HFF-Myc (cell line): ENCODE measurements around the gene TMEM26.

Experiments
- DNase-seq: peaks from one replicate; pipeline ENCODE4 v3.0.0-alpha.2; 2011; ENCODE audit warnings: low read depth; ENCODE audit errors: extremely low read depth
- H3K4me3 ChIP-seq: replicated peaks from 2 replicates; pipeline ENCODE4 v1.5.1; 2011; ENCODE audit warnings: low read depth, mild to moderate bottlenecking, control low read depth, low read length
- CTCF ChIP-seq: IDR thresholded peaks from 2 replicates; pipeline ENCODE4 v1.5.1; 2012; ENCODE audit warnings: mild to moderate bottlenecking, low read depth, low read length, control low read depth; ENCODE audit errors: missing control alignments

The TMEM26 gene

GRCh38 chr10:61406242-61406641, 46.9 kb downstream of the TMEM26 start:
- no peak for DNase-seq
- no peak overlapping the region for H3K4me3 ChIP-seq
- TF ChIP-seq CTCF, result no peak

GRCh38 chr10:61404751-61405150, 48.4 kb downstream of the TMEM26 start:
- no peak overlapping the region for H3K4me3 ChIP-seq
- DNase-seq, result no peak
- TF ChIP-seq CTCF, result no peak

DNA sequence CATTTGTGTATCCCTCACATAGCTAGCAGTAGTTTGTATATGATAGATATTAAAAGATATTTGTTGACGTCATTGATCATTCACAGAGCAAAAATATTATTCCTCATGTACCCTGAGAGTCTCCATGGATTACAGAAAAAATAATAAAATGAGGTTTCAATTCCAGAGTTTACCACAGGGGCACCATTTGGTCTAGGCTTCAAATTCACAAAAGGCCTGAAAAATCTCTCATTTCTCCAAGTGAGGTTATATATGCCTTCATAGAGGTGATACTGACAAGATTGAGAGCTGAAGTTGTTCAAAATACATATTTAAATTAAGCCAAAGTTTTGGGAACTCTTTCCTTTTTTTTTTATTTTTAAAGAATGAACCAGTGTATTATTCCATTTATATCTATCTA, 52.7 kb downstream of the TMEM26 start:
- DNase-seq, result no peak
- TF ChIP-seq CTCF, result no peak
- no peak overlapping the region for H3K4me3 ChIP-seq

- no peak for DNase-seq
- no peak for TF ChIP-seq CTCF
- H3K4me3 ChIP-seq, result no peak overlapping the region
Measured at GRCh38 chr10:61399406-61399805, 53.8 kb downstream of the TMEM26 start.

DNA sequence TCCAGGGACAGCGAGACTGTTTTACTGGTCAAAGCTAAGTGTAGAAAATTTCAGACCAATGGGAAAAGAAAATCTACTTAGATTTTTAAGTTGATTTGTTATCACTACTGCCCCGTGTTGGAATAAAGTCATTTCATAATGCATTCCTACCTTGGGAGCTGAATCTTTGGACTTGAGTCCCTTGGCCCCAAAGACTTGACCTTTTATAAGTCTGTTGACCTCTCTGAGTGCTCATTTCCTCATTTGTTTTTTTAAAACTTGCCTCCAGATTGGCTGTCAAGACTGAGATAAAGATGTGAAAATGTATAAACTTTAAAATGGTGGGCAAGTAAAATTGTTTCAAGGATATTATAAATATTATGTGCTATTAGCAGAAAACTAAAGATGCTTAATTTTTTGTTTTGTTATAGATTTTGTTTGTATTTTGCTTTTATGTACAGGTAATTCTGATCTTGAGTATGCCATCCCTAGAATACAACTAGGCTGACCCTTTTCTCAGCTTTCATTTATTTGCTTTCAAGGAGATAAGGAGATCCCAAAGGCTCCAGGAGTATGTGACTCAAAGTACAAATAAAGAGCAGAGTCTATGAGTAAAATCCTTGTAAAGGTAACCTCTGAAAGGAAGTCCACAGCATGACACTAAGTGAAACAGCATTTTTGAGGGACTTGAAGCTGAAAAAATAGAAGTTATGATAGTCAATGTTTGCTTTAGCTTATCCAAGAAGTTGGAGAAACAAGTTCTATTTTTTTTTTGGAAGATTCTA, 54.6 kb downstream of the TMEM26 start:
- DNase-seq, result no peak
- H3K4me3 ChIP-seq, result no peak overlapping the region

DNA sequence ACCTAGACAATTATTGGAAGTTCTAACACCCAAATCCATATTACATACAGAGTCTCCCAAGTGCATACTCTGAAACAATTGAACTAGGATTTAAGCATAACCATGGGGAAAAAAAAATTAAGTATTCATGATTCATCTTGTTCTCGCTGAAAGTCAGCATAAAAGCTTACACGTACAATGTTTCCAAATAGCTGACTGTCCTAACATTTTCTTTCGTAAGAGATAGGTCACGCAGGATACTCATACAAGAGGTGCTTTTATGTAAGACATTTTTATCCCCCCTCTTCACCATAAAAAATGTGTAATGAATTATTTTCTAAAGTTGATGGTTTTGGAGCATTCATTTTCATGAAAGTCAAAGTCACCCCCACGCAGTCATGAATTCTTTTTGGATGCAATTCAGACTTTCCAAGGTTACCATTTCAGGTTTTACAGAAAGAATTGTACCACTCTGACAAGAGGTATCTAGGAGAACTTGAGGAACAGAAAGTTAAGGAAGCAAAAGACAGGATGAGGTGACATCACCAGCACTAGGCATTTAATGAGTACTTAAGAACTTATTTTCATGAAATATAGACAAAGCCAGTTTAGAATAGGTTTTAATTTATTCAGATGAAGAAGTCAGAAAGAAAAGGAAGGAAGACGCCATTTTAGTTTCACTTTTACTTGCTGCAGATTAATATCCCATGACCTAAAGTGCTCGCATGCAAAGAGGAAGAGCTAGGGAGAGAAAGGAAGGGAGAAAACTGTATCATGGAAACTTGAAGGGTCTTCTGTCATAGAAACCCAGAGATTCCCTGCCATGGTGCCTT, 55.8 kb downstream of the TMEM26 start:
- DNase-seq, result no peak
- TF ChIP-seq CTCF, result no peak
- H3K4me3 ChIP-seq, result no peak overlapping the region

More for the DNA sequence above, 54.6 kb downstream of the TMEM26 start:
- no peak for TF ChIP-seq CTCF
